HG03064 (cell line): ENCODE results near the gene ZNF500.
A peak's percentile ranks its signal among the peaks of the same experiment; 100 is the strongest.

Experiments
- ATAC-seq: cut with Tn5 transposase; IDR thresholded peaks from one replicate; pipeline ENCODE4 v1.9.1; 2021; ENCODE audit warnings: low read depth; ENCODE audit not compliant: unreplicated experiment

Gene ZNF500

DNA sequence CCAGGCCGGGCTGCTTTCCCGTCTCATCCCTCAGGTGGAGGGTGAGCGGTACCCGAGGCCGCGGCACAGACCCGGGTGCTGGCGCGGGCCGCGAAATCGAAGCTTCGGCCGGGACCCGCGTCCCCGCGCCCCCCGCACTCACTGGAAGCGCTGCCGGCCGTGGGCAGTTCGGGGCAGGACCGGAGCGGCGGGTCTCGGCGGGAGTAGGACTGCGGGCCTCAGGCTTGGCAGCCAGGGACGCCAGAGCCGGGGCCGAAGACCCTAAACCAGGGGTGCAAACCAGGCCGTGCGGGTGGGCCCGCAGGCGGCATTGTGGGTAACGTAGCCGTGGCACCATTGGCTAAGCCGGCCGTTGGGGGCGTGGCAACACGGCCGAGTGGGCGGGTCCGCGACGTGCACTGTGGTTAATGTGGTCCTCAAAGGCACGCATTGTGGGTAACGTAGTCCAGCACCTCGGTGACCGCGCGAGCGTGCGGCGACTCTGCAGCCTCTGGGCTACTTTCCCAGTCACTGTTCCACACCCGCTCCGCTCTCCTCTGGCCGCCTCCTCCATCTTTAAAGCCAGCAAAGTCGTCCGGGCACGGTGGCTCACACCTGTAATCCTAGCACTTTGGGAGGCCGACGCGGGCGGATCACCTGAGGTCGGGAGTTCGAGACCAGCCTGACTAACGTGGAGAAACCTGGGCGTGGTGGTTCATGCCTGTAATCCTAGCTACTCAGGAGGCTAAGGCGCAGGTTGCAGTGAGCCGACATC is at the start of gene ZNF500:
Gene ZNF500, minus strand, starts transcription at position 288 of the 754 bp plus-strand sequence. CDS start 1,184 bp downstream, outside the sequence.
- ATAC-seq, result peak; percentile 83

DNA sequence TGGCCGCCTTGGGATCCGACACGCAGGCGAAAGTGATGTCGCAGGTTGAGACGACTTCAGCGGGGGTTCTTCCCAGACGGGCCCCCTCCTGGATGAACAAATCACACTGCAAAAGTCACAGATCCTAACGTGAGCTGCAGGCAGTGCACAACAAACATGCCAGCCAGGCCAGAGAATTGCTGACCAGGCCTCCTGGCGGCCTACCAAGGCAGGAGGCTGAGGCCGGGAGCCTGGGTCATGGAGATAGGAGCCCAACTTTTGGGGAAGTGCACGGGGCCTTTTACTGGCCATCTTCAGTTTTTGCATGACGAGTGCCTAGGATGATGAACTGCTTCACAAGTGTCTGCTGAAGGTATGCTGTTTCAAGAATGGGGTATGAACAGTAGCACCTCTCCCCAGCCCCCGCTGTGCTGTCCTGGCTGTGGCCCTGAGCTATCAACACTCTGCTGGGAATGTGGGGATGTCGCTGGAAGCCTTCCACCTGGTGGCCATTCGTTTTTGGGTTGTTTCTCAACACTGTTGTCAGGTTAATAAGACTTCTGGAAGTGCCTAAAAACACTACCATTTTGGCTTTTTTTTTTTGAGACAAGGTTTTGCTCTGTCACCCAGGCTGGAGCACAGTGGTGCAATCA is 47.7 kb upstream of the ZNF500 start:
- no peak for ATAC-seq

DNA sequence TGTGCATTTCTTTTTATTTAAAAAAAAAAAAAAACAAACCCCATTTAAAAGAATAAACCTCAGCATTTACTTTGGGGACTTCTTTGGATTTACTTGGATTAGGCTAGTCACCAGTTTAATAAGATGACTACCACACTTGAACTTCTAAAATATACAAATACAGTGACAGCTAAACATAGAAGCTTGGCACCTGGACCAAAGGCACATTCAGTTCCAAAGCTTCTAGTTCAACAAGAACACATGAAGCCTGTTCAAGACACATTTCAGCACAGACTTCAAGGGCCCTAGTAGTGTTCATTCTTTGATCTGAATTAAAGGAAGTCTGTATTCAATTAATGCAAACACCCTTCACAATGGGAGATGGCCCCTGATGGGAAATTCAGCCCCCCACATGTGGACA is 47.1 kb upstream of the ZNF500 start:
- ATAC-seq, result no peak

DNA sequence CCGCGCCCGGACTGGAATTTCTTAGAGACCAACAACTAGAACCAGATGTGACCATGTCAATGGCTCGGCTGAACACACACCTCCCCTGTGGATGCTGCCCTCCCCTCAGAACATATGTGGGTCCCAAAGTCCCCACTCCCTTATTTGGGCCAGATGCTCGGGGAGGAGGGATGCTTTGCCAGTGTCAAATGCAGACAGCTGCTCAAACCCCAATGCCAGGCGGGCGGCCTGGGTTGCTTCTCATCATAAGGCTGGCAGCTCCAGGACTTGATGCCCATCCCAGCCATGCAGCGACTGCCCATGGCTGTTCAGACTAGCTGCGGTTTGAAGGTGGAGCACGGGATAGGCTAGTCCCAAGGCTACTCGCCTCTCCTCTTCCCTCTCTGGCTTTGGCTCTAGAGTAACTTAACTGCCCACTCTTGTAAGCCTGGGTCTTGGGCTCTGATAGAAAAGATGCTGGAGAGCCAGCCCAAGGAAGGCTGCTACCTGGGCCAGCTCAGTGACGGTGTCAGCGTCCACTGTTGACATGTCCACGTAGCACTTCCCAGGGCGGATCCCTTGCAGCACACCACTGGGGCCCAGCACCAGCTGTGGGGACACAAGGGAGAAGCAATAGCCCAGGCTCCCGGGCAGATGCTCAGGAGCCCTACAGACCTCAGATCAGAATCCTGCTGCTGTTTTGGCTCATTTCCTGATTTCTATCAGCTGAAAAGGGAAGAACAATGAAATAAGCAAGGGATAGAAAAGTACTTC is 46.5 kb upstream of the ZNF500 start:
- no peak for ATAC-seq

DNA sequence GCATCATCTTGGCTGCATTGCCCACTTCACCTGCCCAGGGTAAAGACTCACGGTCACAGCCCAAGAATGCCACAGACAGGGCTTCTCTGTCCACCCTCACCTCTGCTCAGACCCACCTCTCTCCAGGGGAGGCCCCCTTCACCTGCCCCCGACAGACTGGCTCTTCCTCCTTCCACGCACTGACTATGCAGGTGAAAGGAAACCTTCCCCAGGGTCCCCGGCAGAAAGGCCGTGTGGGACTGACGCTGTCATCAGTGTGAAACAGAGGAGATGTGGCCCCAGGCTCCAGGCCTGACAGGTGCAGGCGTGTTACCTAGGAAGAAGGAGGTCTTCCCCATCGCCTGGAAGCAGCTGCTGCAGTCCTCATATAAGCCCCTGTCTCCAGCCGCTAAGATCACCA is 44.8 kb upstream of the ZNF500 start:
- no peak for ATAC-seq

DNA sequence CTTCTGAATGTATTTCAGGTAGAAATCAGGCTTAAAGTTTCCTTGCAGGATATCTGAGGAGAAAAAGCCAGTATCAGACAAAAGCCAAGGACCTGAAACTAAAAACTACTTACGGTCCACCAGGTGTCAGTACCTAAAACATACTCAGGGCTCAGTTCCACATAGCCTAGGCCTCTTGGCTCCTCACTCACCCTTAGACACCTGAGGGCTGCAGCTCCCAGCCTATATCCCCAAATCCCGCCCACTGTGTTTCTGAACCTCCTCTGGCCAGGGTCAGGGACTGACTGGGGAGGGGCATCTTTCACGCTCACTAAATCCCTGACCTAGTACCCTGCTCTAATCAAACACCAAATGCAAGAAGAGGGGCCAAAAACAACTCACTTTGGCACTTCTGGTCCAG is 44.3 kb upstream of the ZNF500 start:
- ATAC-seq, result no peak

DNA sequence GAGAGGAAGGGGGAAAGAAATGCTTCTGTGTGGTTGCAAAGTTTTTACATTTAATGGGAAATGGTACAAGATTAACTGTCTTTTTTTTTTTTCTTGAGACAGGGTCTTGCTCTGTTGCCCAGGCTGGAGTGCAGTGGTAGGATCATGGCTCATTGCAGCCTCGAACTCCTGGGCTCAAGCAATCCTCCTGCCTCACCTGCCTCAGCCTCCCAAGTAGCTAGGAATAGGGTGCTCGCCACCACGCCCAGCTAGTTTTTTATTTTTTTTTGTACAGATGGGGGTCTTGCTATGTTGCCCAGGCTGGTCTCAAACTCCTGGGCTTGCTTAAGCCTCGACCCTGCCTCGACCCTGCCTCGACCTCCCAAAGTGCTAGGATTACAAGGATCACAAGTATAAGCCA is 39.3 kb upstream of the ZNF500 start:
- no peak for ATAC-seq

DNA sequence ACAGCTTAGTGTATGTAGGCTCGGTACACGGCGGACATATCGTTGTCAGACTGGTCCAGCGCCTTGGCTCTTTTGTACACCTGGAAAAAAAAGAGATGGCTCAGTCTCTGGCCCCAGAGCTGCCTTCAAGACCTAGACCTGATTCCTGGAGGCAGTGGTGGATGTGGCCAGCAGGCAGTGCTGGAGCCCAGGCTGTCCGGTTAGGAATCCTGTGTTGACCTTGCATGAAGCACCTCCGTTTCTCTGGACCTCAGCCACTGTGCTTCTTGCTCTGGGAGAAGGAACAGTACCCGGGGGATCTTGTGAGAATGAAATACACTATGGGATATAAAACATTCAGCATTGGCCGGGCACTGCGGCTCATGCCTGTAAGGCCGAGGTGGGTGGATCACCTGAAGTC is 38.3 kb upstream of the ZNF500 start:
- ATAC-seq, result no peak

DNA sequence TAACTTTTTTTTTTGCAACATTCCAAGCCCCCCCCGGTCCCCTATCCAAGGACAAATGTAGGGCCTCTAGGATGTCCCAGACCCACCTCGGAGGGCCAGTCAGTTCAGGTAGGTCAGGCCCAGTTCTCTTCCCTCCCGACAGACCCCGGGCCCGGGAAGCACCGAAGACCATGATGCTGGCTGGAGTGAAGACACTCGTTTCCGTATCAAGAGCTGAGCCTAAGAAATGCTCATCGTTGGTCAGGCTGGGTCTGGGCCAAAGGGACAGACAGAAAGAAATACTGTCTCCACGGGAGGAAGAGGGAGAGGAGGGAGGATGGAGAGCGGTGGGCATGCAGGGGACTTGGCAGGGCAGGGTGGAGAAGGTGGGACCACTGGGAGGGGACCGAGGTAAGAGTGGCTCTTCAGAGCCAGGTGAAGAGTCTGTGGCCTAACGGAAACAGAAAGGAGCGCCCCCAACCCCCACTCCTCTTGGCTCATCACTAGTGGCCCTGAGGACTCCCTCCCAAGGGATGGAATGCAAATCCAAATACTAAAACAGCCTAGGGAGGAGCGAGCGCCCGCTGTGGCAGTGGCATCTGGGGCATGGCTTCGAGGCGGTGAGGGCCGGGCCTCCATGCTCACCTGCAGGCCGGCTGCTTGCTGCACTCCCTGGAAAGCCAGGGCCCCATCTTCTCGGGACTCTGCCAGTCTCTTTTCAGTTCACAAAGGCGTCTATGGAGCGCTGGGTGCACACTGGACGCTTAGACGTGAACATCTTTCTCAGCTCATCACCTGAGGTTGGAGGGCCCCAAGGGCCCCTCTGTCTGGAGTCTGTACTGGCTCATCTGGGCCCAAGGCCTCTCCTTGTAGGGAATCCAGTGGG is 37.2 kb upstream of the ZNF500 start:
- no peak for ATAC-seq

DNA sequence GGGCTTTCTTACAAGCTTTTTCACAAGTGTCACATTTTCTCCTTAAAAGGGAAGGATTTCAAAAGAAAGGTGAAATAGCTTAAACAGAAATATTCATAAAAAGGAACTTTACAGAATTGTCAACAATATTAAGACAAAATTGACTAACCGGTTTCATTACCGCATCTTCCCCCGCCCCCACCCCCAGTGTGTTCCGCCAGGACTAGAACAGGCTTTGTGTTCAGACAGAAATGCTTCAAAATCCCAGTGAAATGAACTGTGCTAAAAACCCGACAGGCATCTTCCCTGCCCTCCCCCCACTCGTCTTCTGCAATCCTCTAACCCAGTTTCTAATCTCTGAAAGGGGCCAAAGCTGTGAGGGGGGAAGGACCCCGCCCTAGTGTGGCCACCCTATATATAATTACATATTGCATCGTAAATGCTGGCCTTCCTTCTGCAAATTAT is 36.5 kb upstream of the ZNF500 start:
- ATAC-seq, result no peak

DNA sequence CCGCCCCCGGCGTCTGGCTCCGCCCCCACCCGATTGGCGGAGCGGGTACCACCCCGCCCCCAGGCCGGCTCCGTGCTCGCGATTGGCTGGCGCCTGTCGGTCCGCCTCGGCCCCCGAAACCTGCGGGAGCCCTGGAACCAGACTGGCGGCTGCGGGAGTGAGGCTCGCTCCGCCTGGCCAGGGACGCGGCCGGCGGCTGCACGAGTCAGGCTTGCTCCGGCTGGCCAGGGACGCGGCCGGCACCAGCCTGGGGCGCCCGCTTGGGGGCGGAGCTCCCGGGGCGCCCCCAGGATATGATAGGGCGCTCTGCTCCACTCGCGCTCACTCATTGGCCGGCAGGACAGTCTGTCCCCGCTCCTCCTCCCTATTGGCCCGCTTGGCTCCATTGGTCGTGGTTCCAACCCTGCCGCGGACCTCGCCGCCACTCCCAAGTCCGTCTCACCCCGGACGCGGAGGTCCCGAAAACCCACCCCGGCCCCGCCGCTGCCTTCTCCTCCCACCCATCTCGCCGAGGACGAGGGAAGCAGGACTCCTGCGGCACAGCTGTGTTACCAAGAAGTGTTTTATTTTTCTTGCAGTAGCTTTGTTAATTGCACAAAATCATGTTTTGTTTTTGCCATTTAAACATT is 35.8 kb upstream of the ZNF500 start:
- peak; percentile 85 for ATAC-seq

DNA sequence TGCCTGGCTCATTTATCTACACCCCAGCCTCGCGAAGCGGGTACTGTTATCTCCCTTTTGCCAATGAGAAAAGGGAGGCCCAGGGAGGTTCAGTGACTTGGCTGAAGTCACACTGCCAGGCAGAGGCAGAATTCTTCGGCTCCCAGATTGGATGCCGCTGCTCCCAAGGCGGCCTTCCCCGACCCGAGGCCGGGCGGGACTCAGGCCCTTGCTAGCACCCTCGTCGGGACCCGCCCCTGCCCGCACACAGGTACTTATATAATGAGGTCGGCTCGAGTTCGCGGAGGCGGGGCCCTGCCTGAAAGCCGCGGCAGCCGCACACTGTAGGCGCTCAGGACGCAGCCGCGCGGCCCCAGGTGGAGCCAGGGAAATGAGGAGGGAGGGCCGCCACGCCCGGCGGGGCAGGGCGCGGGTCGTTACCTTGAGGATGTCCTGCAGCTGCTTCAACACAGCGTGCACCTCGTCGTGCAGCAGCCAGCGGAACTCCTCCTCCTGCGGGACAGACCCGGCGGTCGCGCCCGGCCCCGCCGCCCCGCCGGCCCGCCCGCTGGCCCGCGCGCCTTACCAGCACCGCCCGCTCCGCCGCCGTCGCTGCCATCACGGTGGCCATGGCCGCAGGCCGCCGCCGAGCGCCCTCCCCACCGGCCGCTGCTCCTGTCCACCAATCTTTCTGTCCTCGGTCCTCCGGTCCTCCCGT is 35.1 kb upstream of the ZNF500 start, which contains the start of gene ROGDI:
Gene ROGDI, minus strand, starts transcription at position 672 of the 697 bp plus-strand sequence. Its CDS starts 62 bp downstream, at position 610.
- ATAC-seq, result peak; percentile 55

DNA sequence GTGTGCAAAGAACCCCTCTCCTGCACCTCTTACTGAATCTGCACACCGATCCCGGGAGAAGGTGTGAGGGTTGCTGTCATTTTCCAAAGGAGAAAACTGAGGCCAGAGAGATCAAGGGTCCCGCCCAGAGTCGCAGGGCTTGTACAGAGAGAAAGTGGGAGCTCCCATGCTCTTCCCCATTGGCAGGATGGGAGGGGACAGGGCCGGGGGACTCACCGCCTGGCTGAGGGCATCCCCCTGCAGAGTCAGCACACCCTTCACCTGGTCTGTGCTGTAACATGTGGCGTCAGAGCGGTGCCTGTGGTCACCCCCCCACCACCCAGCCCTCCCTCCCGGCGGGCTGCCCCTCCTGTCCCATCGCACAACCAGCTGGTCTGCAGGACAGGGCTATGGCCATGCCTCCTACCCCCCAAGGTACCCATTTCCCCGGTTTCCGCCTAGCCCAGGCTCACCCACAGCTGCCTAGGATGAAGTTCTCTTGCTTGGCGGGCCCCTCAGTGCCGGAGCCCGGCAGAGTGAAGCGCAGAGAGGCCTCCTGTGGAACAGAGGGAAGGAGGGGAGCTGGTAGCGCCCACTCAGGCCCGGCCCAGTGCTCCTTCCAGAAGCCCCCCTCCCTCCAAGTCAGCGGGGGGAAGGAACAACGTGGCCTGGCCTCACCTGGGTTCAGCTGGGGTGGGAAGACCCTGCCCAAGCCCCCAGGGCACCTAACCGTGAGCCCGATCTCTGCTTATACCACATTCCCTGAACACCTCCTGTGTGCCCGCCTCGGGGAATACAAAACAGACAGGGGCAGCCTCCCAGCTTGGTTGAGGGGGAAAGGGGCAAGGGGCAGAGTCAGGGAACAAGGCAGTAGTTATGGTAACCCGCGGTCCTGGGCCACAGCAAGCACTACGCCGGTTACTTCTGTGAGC is 34.3 kb upstream of the ZNF500 start:
- ATAC-seq, result no peak

DNA sequence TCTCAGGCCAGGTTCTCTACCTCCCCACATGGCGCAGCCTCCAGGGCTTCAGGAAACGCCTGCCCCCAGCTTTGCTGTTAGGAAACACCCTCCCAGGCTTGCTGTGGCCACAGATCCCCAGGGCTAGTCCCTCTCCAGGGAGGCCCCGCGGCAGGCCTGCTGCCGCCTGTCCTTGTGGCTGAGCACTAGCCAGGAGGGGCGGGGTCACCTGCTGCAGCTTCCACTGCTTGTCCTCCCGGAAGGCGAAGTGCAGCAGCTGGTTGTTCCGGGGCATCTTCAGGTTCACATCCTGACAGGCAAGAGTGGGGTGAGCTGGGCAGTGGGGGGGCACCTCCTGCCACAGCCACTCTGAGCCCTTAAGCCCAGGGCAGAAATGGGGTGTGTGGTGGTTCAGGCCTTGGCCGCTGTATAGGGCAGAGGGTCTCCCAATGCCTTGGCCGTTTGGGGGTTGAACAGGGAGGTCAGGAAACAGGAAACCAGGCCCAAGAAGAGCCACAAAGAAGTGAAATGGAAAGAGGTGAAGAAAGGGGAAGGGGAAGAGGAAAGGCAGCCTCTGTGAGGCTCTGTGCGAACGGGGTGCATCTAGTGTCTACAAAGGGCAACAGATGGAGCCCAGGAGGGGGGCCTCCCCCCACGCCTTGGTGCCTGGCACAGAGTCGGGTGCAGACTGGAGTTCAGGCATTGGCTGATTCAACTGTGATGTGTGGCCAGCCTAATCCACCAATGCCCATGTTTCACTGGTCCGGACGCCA is 33.5 kb upstream of the ZNF500 start:
- ATAC-seq, result no peak

DNA sequence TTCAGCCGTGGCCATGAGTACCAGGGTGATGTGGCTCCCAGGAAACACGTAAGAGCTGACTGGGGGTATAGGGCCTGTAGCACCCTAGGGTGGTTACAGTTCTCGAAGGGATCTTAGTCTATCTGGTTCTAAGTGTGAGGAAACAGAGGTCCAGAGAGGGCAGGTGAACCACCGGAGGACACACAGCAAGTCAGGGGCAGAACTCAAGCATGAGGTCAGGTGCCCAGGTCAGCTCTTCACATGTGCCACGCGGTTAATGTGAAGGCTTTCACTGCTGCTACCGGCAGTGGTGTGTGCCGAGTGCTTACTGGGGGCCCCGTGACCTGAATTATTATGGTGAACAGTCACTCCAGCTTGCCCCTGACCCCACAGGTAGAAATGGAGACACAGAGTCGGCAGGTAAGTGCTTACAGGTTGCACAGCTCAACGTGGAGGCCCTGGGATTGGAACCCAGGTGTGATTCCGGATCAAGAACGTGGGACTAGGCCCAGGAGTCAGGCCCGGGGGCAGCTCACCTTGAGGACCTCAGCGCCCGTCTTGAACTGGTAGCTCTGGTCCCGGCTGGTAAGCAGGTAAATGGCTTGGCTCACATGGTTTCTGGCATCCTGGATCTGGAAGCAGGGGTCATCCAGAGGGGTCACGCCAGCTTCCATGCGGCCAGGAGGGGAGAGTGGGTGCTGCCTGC is 32.4 kb upstream of the ZNF500 start:
- no peak for ATAC-seq

DNA sequence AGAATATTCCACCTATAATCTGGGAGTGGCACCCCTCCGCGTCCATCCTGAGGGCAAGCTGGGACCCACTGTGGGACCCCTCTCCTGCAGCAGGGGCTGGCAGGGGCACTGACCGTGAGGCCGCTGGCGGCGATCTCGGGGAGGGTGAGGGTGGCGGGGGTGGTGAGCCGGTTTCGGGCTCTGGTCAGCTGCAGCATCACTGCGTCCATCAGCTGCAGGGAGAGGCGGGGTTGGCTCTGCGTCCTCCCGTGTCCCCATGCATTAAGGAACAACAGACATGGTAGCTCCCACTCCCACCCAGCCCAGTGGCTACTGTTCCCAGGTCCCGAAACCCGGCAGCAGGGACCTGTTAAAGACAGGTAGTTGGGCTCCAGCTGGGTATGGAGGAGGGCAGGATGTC is 31.5 kb upstream of the ZNF500 start:
- no peak for ATAC-seq

DNA sequence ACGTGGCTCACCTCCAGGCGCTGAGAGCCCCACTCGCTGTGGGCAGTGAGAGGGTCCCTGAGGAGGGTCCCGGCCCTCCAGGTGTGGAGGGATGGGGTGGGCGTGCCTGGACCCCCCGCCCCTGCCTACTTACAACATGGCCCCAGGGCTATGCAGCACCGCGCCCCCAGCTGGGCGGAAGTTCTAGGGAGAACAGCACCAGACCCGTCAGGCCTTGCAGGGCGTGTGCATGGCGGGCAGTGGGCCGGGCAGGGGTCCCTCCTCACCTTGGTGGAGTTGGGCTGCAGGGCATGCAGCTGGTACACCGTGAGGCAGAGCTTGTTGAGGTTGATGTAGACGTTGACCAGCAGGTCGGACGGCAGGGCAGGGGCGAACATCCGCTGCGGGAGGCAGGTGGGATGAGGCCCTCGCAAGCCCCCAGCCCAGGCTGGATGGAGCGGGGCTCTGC is 30.9 kb upstream of the ZNF500 start:
- ATAC-seq, result no peak
